ENCODE results near the gene ULK4.

Gene ULK4

GRCh38 chr3:41629072-41629471 is 332.8 kb downstream of the ULK4 start:
- no peak for DNase-seq

DNA sequence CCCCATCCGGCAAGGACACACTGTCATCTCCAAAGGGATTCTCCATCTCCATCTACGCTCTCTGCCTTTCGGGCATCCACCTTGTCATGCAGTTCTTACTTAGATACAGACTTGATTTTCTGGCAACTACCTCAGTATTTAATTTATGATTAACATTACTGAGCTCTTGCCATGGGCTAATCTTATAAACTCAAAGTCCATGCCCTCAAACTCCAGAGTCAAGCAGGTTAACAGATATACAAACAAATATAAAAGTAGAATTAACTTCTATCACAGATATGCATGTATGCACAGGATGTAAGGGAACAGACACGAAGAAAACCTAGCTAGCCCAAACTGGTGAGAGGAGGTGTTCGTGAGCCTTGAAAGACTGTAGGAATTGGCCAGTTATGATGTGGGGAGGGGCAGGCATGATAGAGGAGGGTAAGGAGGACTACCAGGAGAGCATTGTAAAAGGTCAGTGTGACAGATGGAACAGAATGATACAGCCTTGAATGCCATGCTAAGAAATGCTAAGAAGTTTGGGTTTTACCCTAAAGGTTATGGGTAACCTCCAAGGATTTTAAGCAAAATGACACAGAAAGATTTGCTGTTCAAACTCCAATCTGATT is 334.3 kb downstream of the ULK4 start:
- DNase-seq, result no peak

DNA sequence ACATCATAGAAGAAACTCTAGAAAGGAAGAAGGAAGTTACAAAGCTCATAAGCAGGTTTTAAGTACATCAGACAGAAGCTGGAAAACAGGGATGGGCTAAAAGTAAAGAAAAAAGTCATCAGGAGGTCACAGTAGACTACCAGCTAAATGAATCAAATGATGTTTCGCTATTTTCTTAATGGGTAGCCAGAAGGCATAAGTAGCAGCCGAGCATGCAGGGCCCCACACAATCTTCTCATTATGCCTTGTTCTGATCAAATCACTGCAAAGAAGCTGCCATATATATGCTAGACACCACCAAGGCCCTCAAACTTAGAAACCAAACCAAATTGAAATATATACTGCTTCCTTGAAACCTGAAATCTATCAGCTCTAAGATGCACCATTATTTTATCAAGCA is 349.1 kb downstream of the ULK4 start:
- no peak for DNase-seq

GRCh38 chr3:41611008-41611407 is 350.9 kb downstream of the ULK4 start:
- DNase-seq, result no peak

GRCh38 chr3:41608347-41608746 is 353.6 kb downstream of the ULK4 start:
- DNase-seq, result no peak

DNA sequence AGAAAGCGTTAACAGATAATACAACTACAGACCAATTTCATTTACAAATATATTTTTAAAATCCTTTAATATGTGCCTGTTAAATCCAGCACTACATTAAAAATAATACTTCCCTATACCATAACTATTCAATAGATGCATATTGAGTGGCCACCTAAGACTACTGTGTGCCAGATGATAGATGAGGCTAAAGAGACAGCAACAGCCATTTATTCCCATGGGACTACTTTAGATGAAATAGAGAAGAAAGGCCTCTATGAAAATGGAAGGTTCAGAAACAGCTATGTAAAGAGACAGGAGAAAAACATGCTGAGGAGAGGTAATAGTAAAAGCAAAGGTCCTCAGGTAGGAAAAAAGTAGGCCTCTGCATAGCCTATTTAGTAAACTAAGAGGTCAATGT is 358.1 kb downstream of the ULK4 start:
- DNase-seq, result no peak

DNA sequence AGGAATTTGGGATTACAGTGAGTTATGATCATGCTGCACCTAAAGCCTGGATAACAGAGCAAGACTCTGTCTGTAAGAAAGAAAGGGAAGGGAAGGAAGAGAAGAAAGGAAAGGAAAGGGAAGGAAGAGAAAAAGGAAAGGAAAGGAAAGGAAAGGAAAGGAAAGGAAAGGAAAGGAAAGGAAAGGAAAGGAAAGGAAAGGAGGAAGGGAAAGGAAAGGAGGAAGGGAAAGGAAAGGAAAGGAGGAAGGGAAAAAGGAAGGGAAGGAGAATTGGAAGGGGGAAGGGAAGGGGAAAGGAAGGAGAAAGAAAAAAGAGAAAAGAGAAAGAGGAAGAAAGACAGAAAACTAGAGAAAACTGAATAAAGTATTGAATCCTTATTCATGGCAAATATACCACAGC is 359.8 kb downstream of the ULK4 start:
- no peak for DNase-seq

DNA sequence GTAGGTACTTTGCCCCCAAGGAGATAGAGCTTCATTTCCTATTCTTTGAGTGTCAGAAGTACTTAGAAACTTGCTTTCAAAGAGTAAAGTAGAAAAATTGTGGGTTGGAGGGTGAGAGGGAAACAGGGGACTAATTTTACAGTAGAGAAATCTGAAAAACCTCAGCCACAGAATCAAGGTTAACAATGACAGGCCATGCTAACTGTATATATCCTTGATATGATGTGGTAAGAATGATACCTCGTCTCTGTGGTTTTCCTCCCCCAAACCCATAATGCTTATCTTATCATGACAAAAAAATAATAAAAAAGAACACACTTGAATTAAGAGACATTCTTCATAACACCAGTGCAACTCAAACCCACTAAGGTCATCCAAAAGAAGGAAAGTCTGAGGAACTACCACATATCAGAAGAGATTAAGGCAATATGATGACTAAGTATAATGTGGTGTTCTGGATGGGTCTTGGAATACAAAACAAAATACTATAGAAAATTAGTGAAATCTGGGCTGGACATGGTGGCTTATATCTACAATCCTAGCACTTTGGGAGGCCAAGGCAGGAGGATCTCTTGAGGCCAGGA is 360.4 kb downstream of the ULK4 start:
- no peak for DNase-seq

- DNase-seq, result no peak
These were observed 361.3 kb downstream of the ULK4 start for GRCh38 chr3:41600616-41601015.

- DNase-seq, result no peak
These were observed 362.8 kb downstream of the ULK4 start for GRCh38 chr3:41599127-41599484.

DNA sequence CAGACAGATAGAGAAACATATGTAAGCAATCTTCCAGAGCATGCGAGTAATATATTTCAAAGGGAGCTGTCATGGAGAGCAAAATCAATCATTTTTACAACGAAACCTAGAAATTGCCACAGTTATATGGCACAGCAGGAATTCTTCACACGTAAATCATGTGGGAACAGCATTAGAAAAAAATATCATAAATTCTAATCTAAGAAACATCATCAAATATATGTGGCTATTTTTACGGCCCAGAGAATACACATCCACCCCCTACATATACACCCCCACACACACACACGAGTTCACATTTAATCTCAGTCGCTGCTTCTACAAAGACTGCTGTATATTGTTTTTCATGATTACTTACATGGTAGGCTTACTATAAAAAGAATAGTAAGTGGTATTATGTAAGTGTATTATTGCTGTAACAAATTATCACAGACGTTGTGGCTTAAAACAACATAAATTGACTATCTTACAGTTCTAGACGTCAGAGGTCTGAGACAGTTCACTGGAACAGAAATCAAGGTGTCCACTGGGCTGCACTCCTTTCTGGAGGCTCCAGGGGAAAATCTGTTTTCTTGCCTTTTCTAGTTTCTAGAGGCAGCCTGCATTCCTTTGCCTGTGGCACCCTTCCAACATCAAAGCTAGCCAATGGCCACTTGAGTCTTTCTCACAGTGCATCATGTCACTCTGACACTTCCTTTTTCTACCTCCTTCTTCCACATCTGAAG is 363.3 kb downstream of the ULK4 start:
- DNase-seq, result no peak

DNA sequence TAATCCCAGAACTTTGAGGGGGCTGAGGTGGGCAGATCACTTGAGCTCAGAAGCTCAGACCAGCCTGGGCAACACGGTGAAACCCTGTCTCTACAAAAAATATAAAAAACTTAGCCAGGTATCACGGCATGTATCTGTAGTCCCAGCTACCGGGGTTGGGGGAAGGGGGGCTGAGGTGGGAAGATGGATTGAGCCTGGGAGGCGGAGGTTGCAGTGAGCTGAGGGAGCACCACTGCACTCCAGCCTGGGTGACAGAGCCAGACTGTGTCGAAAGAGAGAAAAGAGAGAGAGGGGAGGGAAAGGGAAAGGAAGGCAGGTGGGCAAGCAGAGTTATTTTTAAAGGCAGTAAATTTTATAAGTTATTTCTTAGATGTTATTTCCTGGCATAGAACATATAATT is 368.1 kb downstream of the ULK4 start:
- DNase-seq, result no peak

GRCh38 chr3:41592753-41593510 is 369.0 kb downstream of the ULK4 start:
- DNase-seq, result no peak

- DNase-seq, result no peak
These were observed 378.9 kb downstream of the ULK4 start for GRCh38 chr3:41583014-41583413.

DNA sequence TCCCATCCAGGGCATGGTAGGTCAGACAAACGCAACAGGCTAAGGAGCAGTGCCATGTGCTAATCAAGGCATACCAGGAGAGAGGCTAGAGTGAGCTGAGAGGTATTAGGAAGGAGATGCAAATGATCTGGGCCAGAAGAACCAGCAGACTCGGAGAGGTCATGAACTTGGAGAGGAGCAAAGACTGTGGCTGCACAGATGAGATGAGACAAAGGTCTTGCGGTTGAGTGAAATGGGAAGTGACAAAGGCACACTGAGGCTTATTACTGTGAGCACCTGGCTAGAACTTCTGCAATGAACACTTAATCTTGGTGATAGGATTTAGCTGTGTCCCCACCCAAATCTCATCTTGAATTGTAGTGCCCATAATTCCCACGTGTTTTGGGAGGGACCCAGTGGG is 380.2 kb downstream of the ULK4 start:
- peak; percentile 6 to 22 for DNase-seq

GRCh38 chr3:41580274-41580959 is 381.5 kb downstream of the ULK4 start:
- DNase-seq, result no peak

- DNase-seq, result no peak
These were observed 382.0 kb downstream of the ULK4 start for GRCh38 chr3:41579861-41580260.

DNA sequence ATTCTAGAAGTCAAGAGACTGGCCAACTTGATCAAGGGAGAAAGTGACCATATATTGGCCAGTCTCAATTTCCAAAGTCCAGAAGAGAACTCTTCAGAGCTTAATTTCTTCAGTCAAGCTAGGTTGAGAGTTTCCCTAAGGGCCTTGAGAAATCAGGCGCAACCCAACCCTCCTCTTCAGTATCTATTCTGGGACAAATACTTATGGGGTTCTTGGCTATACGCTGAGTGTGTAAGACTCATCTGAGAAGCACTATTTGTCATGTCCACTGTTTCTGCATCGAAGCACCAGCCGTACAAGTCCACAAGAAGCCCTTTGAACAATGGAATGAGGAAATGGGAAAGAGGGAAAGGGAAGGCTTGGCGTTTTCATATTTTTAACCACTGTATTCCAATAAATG is 383.1 kb downstream of the ULK4 start:
- DNase-seq, result no peak

GRCh38 chr3:41575724-41576123 is 386.2 kb downstream of the ULK4 start:
- no peak for DNase-seq

DNA sequence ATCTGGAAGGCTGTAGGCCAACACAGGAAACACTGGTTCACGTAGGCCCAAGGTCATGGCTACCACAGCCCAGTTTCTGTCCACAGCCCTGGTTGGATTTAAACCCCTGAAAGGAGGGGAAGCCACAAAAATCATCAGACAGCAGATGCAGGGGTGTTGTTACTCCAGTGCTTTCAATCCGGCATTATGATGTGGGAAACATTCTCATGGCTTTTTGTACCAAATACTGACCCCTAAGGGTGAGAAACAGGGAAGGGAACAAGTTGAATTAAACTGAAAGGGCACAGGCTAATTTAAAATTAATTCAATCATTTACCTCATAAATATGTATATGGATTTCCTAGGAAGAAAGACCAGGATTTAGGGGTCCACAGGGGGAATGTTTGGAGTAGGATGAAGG is 387.0 kb downstream of the ULK4 start:
- DNase-seq, result no peak

GRCh38 chr3:41573591-41573990 is 388.3 kb downstream of the ULK4 start:
- DNase-seq, result no peak

DNA sequence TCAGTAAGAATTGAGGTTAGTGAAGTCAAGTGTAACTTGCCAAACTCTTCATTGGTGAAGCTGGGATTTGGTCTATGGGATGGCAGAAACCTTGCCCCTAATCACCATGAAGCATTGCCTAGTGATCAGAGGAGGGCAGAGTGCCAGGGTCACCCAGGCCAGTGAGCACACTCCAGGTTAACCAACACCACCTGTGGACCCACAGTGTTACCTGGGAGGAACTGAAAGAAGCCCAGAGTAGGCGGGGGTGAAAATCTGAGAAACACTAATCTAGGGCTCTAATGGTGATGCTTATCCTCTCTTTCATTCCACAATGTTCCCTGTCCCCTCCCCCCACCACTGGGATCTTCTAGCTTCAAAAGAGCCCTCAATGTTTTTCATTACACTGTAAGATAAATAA is 389.8 kb downstream of the ULK4 start:
- no peak for DNase-seq

DNA sequence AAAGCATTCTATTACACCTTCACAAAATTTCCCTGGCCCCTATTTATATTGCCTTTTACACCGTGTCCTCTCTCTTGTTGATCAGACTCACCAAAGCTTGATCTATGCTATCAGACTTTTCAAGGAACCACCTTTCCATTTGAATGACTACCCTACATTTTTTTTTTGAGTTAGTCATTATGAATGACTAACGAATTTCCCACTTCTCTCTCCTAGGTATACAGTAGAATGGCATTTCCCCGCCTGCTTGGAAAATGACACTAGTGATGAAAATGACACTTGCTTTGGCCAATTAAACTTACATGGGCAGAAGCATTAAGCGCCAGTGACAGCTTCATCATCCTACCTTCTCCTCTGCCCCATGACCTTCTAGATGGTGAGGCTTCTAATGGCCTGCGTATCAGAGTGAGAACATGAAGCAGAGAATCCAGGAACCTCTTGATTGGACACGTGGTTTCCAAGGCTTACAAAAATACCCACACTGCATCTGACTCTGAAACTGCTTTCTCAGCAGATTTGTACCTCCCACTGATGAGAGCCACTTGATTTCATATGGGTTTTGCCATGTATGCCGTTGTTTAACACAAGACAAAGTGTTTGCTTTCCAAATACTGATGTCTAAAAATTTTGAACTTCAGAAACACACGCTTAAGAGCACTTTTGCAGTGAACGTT is 392.1 kb downstream of the ULK4 start:
- DNase-seq, result no peak

Measured in Kasumi-1 (cell line).